DOHH2 (cell line): Measurements from ENCODE around the gene SLC25A42.

Source experiments
- CTCF ChIP-seq: fragments of 200-600 bp; sonication (generic); IDR thresholded peaks from one replicate; pipeline ENCODE4 v1.5.1; 2014; ENCODE audit warnings: antibody characterized with exemption, mild to moderate bottlenecking, low read depth, low read length; ENCODE audit not compliant: poor library complexity, severe bottlenecking
- EZH2phosphoT487 ChIP-seq: fragments of 200-600 bp; sonication (generic); IDR thresholded peaks from 2 replicates; pipeline ENCODE4 v1.6.1; 2017; ENCODE audit warnings: borderline replicate concordance, mild to moderate bottlenecking, antibody characterized with exemption, low read length, moderate library complexity, mixed read lengths

GRCh38 chr19:19027228-19027627 is 36.6 kb upstream of the SLC25A42 start:
- no peak for TF ChIP-seq CTCF
- no peak for TF ChIP-seq EZH2phosphoT487
